Right kidney (tissue), 1 donor: ENCODE data around the gene SYNGR3.
"Not testable (repeated sequence)": the region's sequence is repeated elsewhere in the genome, so short reads cannot be mapped to it uniquely, and the experiment has no call there.

Experiments used
- DNase-seq: peaks from one replicate; pipeline ENCODE4 v3.0.0-alpha.2; 2016

Gene SYNGR3

GRCh38 chr16:2009164-2009711, 19.5 kb downstream of the SYNGR3 start:
- peak; percentile 43 for DNase-seq

GRCh38 chr16:2009791-2010510, 20.2 kb downstream of the SYNGR3 start, which contains the start of gene ZNF598:
TSS of gene ZNF598 (minus strand) at chr16:2009821.
- peak; percentile 81 for DNase-seq

- DNase-seq: not testable (repeated sequence)
These were observed 22.0 kb downstream of the SYNGR3 start for GRCh38 chr16:2011726-2012125.

GRCh38 chr16:2013527-2013926, 23.8 kb downstream of the SYNGR3 start:
- no peak for DNase-seq

GRCh38 chr16:2015117-2015946, 25.6 kb downstream of the SYNGR3 start:
- DNase-seq: no peak

- DNase-seq: no peak
These were observed 26.1 kb downstream of the SYNGR3 start for GRCh38 chr16:2015947-2016208.

- DNase-seq: peak; percentile 11
These were observed 26.7 kb downstream of the SYNGR3 start for GRCh38 chr16:2016407-2016922.

GRCh38 chr16:2019518-2019920, 29.7 kb downstream of the SYNGR3 start, which contains the start of gene NPW:
TSS of gene NPW (plus strand) at chr16:2019785.
- peak; percentile 34 for DNase-seq

- DNase-seq: peak; percentile 75
These were observed 30.4 kb downstream of the SYNGR3 start for GRCh38 chr16:2019921-2020831.

- DNase-seq: no peak
These were observed 32.9 kb downstream of the SYNGR3 start for GRCh38 chr16:2022723-2023091.

GRCh38 chr16:2023092-2024031, 33.6 kb downstream of the SYNGR3 start:
- DNase-seq: peak; percentile 97

GRCh38 chr16:2024032-2024420, 34.3 kb downstream of the SYNGR3 start:
- DNase-seq: no peak

- no peak for DNase-seq
These were observed 35.5 kb downstream of the SYNGR3 start for GRCh38 chr16:2025251-2025650.

- DNase-seq: no peak
These were observed 36.2 kb downstream of the SYNGR3 start for GRCh38 chr16:2025878-2026460.

- peak; percentile 44 for DNase-seq
These were observed 36.8 kb downstream of the SYNGR3 start, which contains the start of gene NHERF2 for GRCh38 chr16:2026461-2027023. TSS of gene NHERF2 (plus strand) at chr16:2026902. CDS start at chr16:2027006, 104 bp downstream.

GRCh38 chr16:2027024-2028010, 37.5 kb downstream of the SYNGR3 start:
- peak; percentile 51 for DNase-seq

GRCh38 chr16:2028146-2028545, 38.4 kb downstream of the SYNGR3 start:
- no peak for DNase-seq

GRCh38 chr16:2028620-2029220, 39.0 kb downstream of the SYNGR3 start:
- DNase-seq: no peak
